ENCODE measurements around the gene KDM5A.

The KDM5A gene

DNA sequence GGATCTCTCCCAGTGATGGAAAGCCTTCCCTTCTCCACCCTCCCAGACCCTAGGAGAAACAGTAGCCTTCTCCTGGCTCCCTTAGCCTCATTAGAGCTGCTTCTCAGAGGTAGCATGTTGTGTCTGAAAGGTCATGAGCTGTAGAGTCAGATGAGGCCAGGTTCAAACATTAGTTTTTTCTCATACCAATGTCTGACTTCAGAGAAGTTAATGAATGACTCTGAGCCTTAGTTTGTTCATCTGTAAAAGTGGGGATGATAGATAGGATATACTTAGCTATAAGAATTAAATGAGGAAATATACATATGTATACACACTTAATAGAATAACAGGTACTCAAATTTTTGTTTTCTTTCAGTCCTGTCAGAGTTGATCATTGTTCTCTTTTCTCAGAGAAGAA, 127.0 kb downstream of the KDM5A start:
- Histone ChIP-seq H3K9me3 (ENCODE audit: low read length) (no peaks in the 10 kb centered on the region), H3K79me2 (ENCODE audit: insufficient read depth, low read length) (no peaks in the 10 kb centered on the region), H3K27me3 (ENCODE audit: insufficient read depth, low read length) (peaks cover 8% of the 10 kb centered on the region; the same call in 1 of the 2 replicates), H3K4me3 (ENCODE audit: low read depth, low read length, poor library complexity, severe bottlenecking) (no peak overlapping the region), H2AFZ (ENCODE audit: low read length) (no peak overlapping the region), H3K9me2 (ENCODE audit: low read depth, low read length) (no peaks in the 10 kb centered on the region), H3F3A (ENCODE audit: insufficient read depth, low read length) (no peaks in the 10 kb centered on the region), H3K4me1 (ENCODE audit: insufficient read depth, low read length, severe bottlenecking) (no peaks in the 10 kb centered on the region), H4K20me1 (ENCODE audit: insufficient read depth, low read length) (no peaks in the 10 kb centered on the region), H3K36me3 (ENCODE audit: insufficient read depth, low read length) (no peaks in the 10 kb centered on the region), H3K27ac (ENCODE audit: low read depth, low read length, poor library complexity, severe bottlenecking) (no peak overlapping the region), H3K4me2 (ENCODE audit: low read length) (no peak overlapping the region), H3K9ac (ENCODE audit: low read length) (no peak overlapping the region)
- TF ChIP-seq CTCF (IDR thresholded peaks at IDR 0.05; ENCODE audit: low read length) (no peak), EZH2 (IDR thresholded peaks at IDR 0.05; ENCODE audit: borderline replicate concordance, low read length) (no peak)

DNA sequence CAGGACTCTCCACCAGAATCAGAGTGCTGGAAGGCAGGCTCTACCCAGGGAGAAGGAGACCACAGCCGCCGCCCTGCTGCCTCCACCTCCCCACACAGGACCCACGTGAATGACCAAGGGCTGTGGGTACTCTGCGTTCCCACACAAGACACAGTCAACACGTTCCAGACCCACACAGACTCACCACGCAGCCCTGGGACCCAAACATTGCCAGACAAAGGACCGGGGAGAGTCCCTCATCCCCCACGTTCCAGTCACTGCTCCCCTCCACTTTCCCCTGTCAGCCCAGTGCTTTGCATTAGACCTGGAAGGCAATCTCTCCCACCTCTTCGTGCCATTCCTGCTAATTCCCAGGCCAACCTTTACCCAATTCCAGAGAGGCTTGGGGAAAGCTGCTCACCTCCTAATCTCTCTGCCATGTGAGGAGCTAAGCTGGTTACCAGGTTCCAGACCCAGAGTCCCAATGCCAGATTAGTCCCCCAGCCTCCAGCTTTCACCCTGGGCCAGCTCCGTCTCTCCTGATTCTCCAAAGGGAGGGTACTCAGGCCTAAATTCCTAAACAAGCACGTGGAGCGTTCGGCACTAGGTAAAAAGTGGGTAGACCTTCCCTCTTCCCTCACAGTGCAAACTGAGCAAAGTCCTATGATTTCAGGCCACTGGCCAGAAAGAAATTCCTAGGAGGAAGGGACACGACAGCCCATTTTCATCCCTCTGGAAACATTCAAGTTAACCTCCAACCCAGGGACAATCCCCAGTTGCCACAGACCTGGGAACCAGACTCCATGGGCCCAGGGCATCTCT, 131.4 kb downstream of the KDM5A start:
- Histone ChIP-seq H3K36me3 (ENCODE audit: insufficient read depth, low read length) (no peaks in the 10 kb centered on the region), H2AFZ (ENCODE audit: low read length) (no peak overlapping the region), H3K27me3 (ENCODE audit: insufficient read depth, low read length) (no peaks in the 10 kb centered on the region; the same call in 1 of the 2 replicates), H3K4me1 (ENCODE audit: insufficient read depth, low read length, severe bottlenecking) (no peaks in the 10 kb centered on the region), H3K9me2 (ENCODE audit: low read depth, low read length) (no peaks in the 10 kb centered on the region), H3F3A (ENCODE audit: insufficient read depth, low read length) (no peaks in the 10 kb centered on the region), H3K27ac (ENCODE audit: low read depth, low read length, poor library complexity, severe bottlenecking) (no peak overlapping the region), H3K9ac (ENCODE audit: low read length) (no peak overlapping the region), H3K9me3 (ENCODE audit: low read length) (no peaks in the 10 kb centered on the region), H3K4me2 (ENCODE audit: low read length) (no peak overlapping the region), H3K4me3 (ENCODE audit: low read depth, low read length, poor library complexity, severe bottlenecking) (no peak overlapping the region), H3K79me2 (ENCODE audit: insufficient read depth, low read length) (no peaks in the 10 kb centered on the region), H4K20me1 (ENCODE audit: insufficient read depth, low read length) (no peaks in the 10 kb centered on the region)
- TF ChIP-seq CTCF (IDR thresholded peaks at IDR 0.05; ENCODE audit: low read length) (no peak), EZH2 (IDR thresholded peaks at IDR 0.05; ENCODE audit: borderline replicate concordance, low read length) (no peak)

GRCh38 chr12:256958-257357, 132.2 kb downstream of the KDM5A start:
- H3K4me3 ChIP-seq (ENCODE audit: low read depth, low read length, poor library complexity, severe bottlenecking) = no peak overlapping the region
- no peaks in the 10 kb centered on the region for H3K4me1 ChIP-seq (ENCODE audit: insufficient read depth, low read length, severe bottlenecking)
- H3K79me2 ChIP-seq (ENCODE audit: insufficient read depth, low read length) = no peaks in the 10 kb centered on the region
- TF ChIP-seq CTCF (IDR thresholded peaks at IDR 0.05; ENCODE audit: low read length) (no peak), EZH2 (IDR thresholded peaks at IDR 0.05; ENCODE audit: borderline replicate concordance, low read length) (no peak)
- H2AFZ ChIP-seq (ENCODE audit: low read length) = no peak overlapping the region
- no peaks in the 10 kb centered on the region for H3K9me3 ChIP-seq (ENCODE audit: low read length)
- H3K9ac ChIP-seq (ENCODE audit: low read length) = no peak overlapping the region
- no peaks in the 10 kb centered on the region for H3K9me2 ChIP-seq (ENCODE audit: low read depth, low read length)
- no peak overlapping the region for H3K4me2 ChIP-seq (ENCODE audit: low read length)
- H3K27me3 ChIP-seq (ENCODE audit: insufficient read depth, low read length) = no peaks in the 10 kb centered on the region; the same call in 1 of the 2 replicates
- no peak overlapping the region for H3K27ac ChIP-seq (ENCODE audit: low read depth, low read length, poor library complexity, severe bottlenecking)
- no peaks in the 10 kb centered on the region for H4K20me1 ChIP-seq (ENCODE audit: insufficient read depth, low read length)
- H3K36me3 ChIP-seq (ENCODE audit: insufficient read depth, low read length) = no peaks in the 10 kb centered on the region
- H3F3A ChIP-seq (ENCODE audit: insufficient read depth, low read length) = no peaks in the 10 kb centered on the region
